Measurements from ENCODE around the gene ASB16. TPM values are rescaled to one million over a fixed set of nuclear protein-coding genes. Genes with fewer than 3 reads are reported as not detected.
A peak's percentile ranks its signal among the peaks of the same experiment; 100 is the strongest.
"Not testable (repeated sequence)": the region's sequence is repeated elsewhere in the genome, so short reads cannot be mapped to it uniquely, and the experiment has no call there.

ASB16 gene
- polyA plus RNA-seq, 4 donors = 0.15 to 2.5 TPM; not detected in 2

GRCh38 chr17:44144966-44145739, 25.4 kb upstream of the ASB16 start:
- FAIRE-seq (no peak), DNase-seq (no peak)
- Histone ChIP-seq H3K36me3 (ENCODE audit: control insufficient read depth in 3 of 3, insufficient read depth in 2 of 3, low read depth in 1 of 3, low read length in 3 of 3) (peaks cover 0 to 15% (median 0%) of the 10 kb centered on the region in 3 donors), H3K4me3 (ENCODE audit: low read depth in 1 of 3, low read length in 3 of 3) (no peak overlapping the region), H3K27ac (ENCODE audit: low read depth in 1 of 3, low read length in 2 of 3) (no peak overlapping the region), H3K27me3 (ENCODE audit: control insufficient read depth in 3 of 3, insufficient read depth in 3 of 3, low read length in 3 of 3) (no peaks in the 10 kb centered on the region), H3K4me1 (ENCODE audit: control insufficient read depth in 3 of 3, insufficient read depth in 2 of 3, low read depth in 1 of 3, low read length in 2 of 3) (no peaks in the 10 kb centered on the region), H3K9me3 (ENCODE audit: control insufficient read depth in 2 of 2, insufficient read depth in 1 of 2, low read depth in 1 of 2, low read length in 1 of 2) (no peaks in the 10 kb centered on the region)
- WGBS, 3 donors = 90 to 91% (median 91%) methylated on average over 7 of the region's 7 CpGs

- FAIRE-seq (no peak), DNase-seq (no peak)
- H3K27ac ChIP-seq (ENCODE audit: low read depth in 1 of 3, low read length in 2 of 3) = no peak overlapping the region
- no peaks in the 10 kb centered on the region for H3K27me3 ChIP-seq (ENCODE audit: control insufficient read depth in 3 of 3, insufficient read depth in 3 of 3, low read length in 3 of 3)
- no peaks in the 10 kb centered on the region for H3K9me3 ChIP-seq (ENCODE audit: control insufficient read depth in 2 of 2, insufficient read depth in 1 of 2, low read depth in 1 of 2, low read length in 1 of 2)
- WGBS, 3 donors = 49 to 70% (median 61%) methylated on average over 2 of the region's 2 CpGs
- no peaks in the 10 kb centered on the region for H3K4me1 ChIP-seq (ENCODE audit: control insufficient read depth in 3 of 3, insufficient read depth in 2 of 3, low read depth in 1 of 3, low read length in 2 of 3)
- no peak overlapping the region for H3K4me3 ChIP-seq (ENCODE audit: low read depth in 1 of 3, low read length in 3 of 3)
- peaks cover 0 to 20% (median 0%) of the 10 kb centered on the region in 3 donors for H3K36me3 ChIP-seq (ENCODE audit: control insufficient read depth in 3 of 3, insufficient read depth in 2 of 3, low read depth in 1 of 3, low read length in 3 of 3)
Measured at GRCh38 chr17:44146375-44147346, 23.8 kb upstream of the ASB16 start.

GRCh38 chr17:44147812-44148211, 22.7 kb upstream of the ASB16 start:
- peaks cover 0 to 23% (median 0%) of the 10 kb centered on the region in 3 donors for H3K36me3 ChIP-seq (ENCODE audit: control insufficient read depth in 3 of 3, insufficient read depth in 2 of 3, low read depth in 1 of 3, low read length in 3 of 3)
- FAIRE-seq (no peak), DNase-seq (no peak)
- H3K27ac ChIP-seq (ENCODE audit: low read depth in 1 of 3, low read length in 2 of 3) = no peak overlapping the region
- no peak overlapping the region for H3K4me3 ChIP-seq (ENCODE audit: low read depth in 1 of 3, low read length in 3 of 3)
- H3K4me1 ChIP-seq (ENCODE audit: control insufficient read depth in 3 of 3, insufficient read depth in 2 of 3, low read depth in 1 of 3, low read length in 2 of 3) = no peaks in the 10 kb centered on the region
- H3K9me3 ChIP-seq (ENCODE audit: control insufficient read depth in 2 of 2, insufficient read depth in 1 of 2, low read depth in 1 of 2, low read length in 1 of 2) = no peaks in the 10 kb centered on the region
- WGBS, 3 donors = 89 to 96% (median 94%) methylated on average over 4 of the region's 4 CpGs
- H3K27me3 ChIP-seq (ENCODE audit: control insufficient read depth in 3 of 3, insufficient read depth in 3 of 3, low read length in 3 of 3) = no peaks in the 10 kb centered on the region

GRCh38 chr17:44149066-44149465, 21.4 kb upstream of the ASB16 start:
- not testable (repeated sequence) for DNase-seq; H3K4me3 ChIP-seq (ENCODE audit: low read depth in 1 of 3, low read length in 3 of 3); H3K27ac ChIP-seq (ENCODE audit: low read depth in 1 of 3, low read length in 2 of 3); FAIRE-seq; H3K4me1 ChIP-seq (ENCODE audit: control insufficient read depth in 3 of 3, insufficient read depth in 2 of 3, low read depth in 1 of 3, low read length in 2 of 3); H3K9me3 ChIP-seq (ENCODE audit: control insufficient read depth in 2 of 2, insufficient read depth in 1 of 2, low read depth in 1 of 2, low read length in 1 of 2); H3K27me3 ChIP-seq (ENCODE audit: control insufficient read depth in 3 of 3, insufficient read depth in 3 of 3, low read length in 3 of 3)
- WGBS, 3 donors = 96 to 100% (median 96%) methylated on average over 3 of the region's 3 CpGs
- peaks cover 0 to 27% (median 0%) of the 10 kb centered on the region in 3 donors for H3K36me3 ChIP-seq (ENCODE audit: control insufficient read depth in 3 of 3, insufficient read depth in 2 of 3, low read depth in 1 of 3, low read length in 3 of 3)

- FAIRE-seq (no peak), DNase-seq (no peak)
- H3K36me3 ChIP-seq (ENCODE audit: control insufficient read depth in 3 of 3, insufficient read depth in 2 of 3, low read depth in 1 of 3, low read length in 3 of 3) = peaks cover 0 to 32% (median 0%) of the 10 kb centered on the region in 3 donors
- H3K4me1 ChIP-seq (ENCODE audit: control insufficient read depth in 3 of 3, insufficient read depth in 2 of 3, low read depth in 1 of 3, low read length in 2 of 3) = no peaks in the 10 kb centered on the region
- H3K9me3 ChIP-seq (ENCODE audit: control insufficient read depth in 2 of 2, insufficient read depth in 1 of 2, low read depth in 1 of 2, low read length in 1 of 2) = no peaks in the 10 kb centered on the region
- H3K27ac ChIP-seq (ENCODE audit: low read depth in 1 of 3, low read length in 2 of 3) = no peak overlapping the region
- no peak overlapping the region for H3K4me3 ChIP-seq (ENCODE audit: low read depth in 1 of 3, low read length in 3 of 3)
- no peaks in the 10 kb centered on the region for H3K27me3 ChIP-seq (ENCODE audit: control insufficient read depth in 3 of 3, insufficient read depth in 3 of 3, low read length in 3 of 3)
- 92 to 100% (median 94%) methylated on average over 4 of the region's 4 CpGs for whole genome bisulfite sequencing, 3 donors
Measured at GRCh38 chr17:44149750-44150329, 20.7 kb upstream of the ASB16 start.

GRCh38 chr17:44152875-44153274, 17.6 kb upstream of the ASB16 start:
- Histone ChIP-seq H3K36me3 (ENCODE audit: control insufficient read depth in 3 of 3, insufficient read depth in 2 of 3, low read depth in 1 of 3, low read length in 3 of 3) (peaks cover 0 to 38% (median 0%) of the 10 kb centered on the region in 3 donors), H3K27ac (ENCODE audit: low read depth in 1 of 3, low read length in 2 of 3) (no peak overlapping the region), H3K27me3 (ENCODE audit: control insufficient read depth in 3 of 3, insufficient read depth in 3 of 3, low read length in 3 of 3) (no peaks in the 10 kb centered on the region), H3K4me1 (ENCODE audit: control insufficient read depth in 3 of 3, insufficient read depth in 2 of 3, low read depth in 1 of 3, low read length in 2 of 3) (no peaks in the 10 kb centered on the region), H3K9me3 (ENCODE audit: control insufficient read depth in 2 of 2, insufficient read depth in 1 of 2, low read depth in 1 of 2, low read length in 1 of 2) (no peaks in the 10 kb centered on the region), H3K4me3 (ENCODE audit: low read depth in 1 of 3, low read length in 3 of 3) (no peak overlapping the region)
- 95 to 97% (median 96%) methylated on average over 4 of the region's 4 CpGs for WGBS, 3 donors
- no peak for DNase-seq
- no peak for FAIRE-seq

- WGBS, 3 donors = 79 to 88% (median 79%) methylated on average over 2 of the region's 2 CpGs
- H3K9me3 ChIP-seq (ENCODE audit: control insufficient read depth in 2 of 2, insufficient read depth in 1 of 2, low read depth in 1 of 2, low read length in 1 of 2) = no peaks in the 10 kb centered on the region
- no peak overlapping the region for H3K4me3 ChIP-seq (ENCODE audit: low read depth in 1 of 3, low read length in 3 of 3)
- DNase-seq = no peak
- no peaks in the 10 kb centered on the region for H3K4me1 ChIP-seq (ENCODE audit: control insufficient read depth in 3 of 3, insufficient read depth in 2 of 3, low read depth in 1 of 3, low read length in 2 of 3)
- FAIRE-seq = no peak
- H3K36me3 ChIP-seq (ENCODE audit: control insufficient read depth in 3 of 3, insufficient read depth in 2 of 3, low read depth in 1 of 3, low read length in 3 of 3) = peaks cover 0 to 38% (median 0%) of the 10 kb centered on the region in 3 donors
- H3K27ac ChIP-seq (ENCODE audit: low read depth in 1 of 3, low read length in 2 of 3) = no peak overlapping the region
- H3K27me3 ChIP-seq (ENCODE audit: control insufficient read depth in 3 of 3, insufficient read depth in 3 of 3, low read length in 3 of 3) = no peaks in the 10 kb centered on the region
Measured at GRCh38 chr17:44155488-44155887, 15.0 kb upstream of the ASB16 start.

- FAIRE-seq = no peak
Measured at GRCh38 chr17:44159519-44160210, 10.8 kb upstream of the ASB16 start.

More at GRCh38 chr17:44159519-44160210, 10.8 kb upstream of the ASB16 start:
- H3K4me1 ChIP-seq (ENCODE audit: control insufficient read depth in 3 of 3, insufficient read depth in 2 of 3, low read depth in 1 of 3, low read length in 2 of 3) = no peaks in the 10 kb centered on the region
- H3K27me3 ChIP-seq (ENCODE audit: control insufficient read depth in 3 of 3, insufficient read depth in 3 of 3, low read length in 3 of 3) = no peaks in the 10 kb centered on the region
- no peak overlapping the region for H3K4me3 ChIP-seq (ENCODE audit: low read depth in 1 of 3, low read length in 3 of 3)
- H3K36me3 ChIP-seq (ENCODE audit: control insufficient read depth in 3 of 3, insufficient read depth in 2 of 3, low read depth in 1 of 3, low read length in 3 of 3) = peaks cover 0 to 32% (median 0%) of the 10 kb centered on the region in 3 donors
- 76 to 81% (median 78%) methylated on average over 15 of the region's 15 CpGs for WGBS, 3 donors
- peak; percentile 25 to 32 for DNase-seq
- no peak overlapping the region for H3K27ac ChIP-seq (ENCODE audit: low read depth in 1 of 3, low read length in 2 of 3)
- no peaks in the 10 kb centered on the region for H3K9me3 ChIP-seq (ENCODE audit: control insufficient read depth in 2 of 2, insufficient read depth in 1 of 2, low read depth in 1 of 2, low read length in 1 of 2)
